ENCODE results near the gene PRICKLE1.

DNA sequence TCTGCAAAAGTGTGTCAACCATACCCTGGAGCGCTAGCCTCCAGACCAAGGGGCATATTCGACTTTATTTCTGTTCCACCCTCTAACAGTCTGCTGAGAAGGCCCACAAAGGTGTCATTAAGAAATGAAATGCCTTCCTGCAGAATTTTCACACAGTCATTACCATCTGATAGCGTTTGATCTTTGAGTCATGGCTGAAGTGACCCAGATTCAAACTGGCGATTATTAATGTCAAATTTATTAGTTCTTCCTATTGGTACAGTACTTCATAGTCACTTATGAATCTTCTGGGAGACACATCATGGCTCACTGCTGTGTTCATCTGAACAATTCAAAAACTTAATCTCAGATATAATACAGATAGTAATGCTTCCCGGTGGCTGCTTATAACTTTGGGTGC is 13.2 kb downstream of the PRICKLE1 start:
- TF ChIP-seq CTCF (IDR thresholded peaks at IDR 0.05) (no peak), POLR2AphosphoS5 (IDR thresholded peaks at IDR 0.05) (no peak), POLR2A (IDR thresholded peaks at IDR 0.05) (no peak)

Measured in breast epithelium (tissue), 3 donors.